Mononuclear cell (primary cell): ENCODE measurements around the gene ATP1A3. TPM values are rescaled to one million over a fixed set of nuclear protein-coding genes. Genes with fewer than 3 reads are reported as not detected.
"Not testable (repeated sequence)": the region's sequence is repeated elsewhere in the genome, so short reads cannot be mapped to it uniquely, and the experiment has no call there.

ENCODE experiments used
- H3K27me3 ChIP-seq: 2 replicates; pipeline ENCODE4 v1.6.0; 2011; ENCODE audit warnings: low read length, control low read depth; ENCODE audit not compliant: insufficient read depth
- H3K4me1 ChIP-seq: 2 replicates; pipeline ENCODE4 v1.5.1; 2011; ENCODE audit warnings: mild to moderate bottlenecking, low read length, control low read depth; ENCODE audit not compliant: insufficient read depth
- H3K4me3 ChIP-seq: 2 replicates; pipeline ENCODE4 v1.5.1; 2011; ENCODE audit warnings: mild to moderate bottlenecking, low read length, moderate library complexity
- H3K9me3 ChIP-seq: 2 replicates; pipeline ENCODE4 v1.5.1; 2011; ENCODE audit warnings: low read depth, mild to moderate bottlenecking, control low read depth, low read length
- total RNA-seq: library from RNA; depleted of rRNA; stranded (reverse); fragments of >200 nt; gene quantifications from one replicate; pipeline ENCODE4 v1.2.3, GENCODE V29; 2012

The ATP1A3 gene
- total RNA-seq, 1 donor: 1.7 TPM

DNA sequence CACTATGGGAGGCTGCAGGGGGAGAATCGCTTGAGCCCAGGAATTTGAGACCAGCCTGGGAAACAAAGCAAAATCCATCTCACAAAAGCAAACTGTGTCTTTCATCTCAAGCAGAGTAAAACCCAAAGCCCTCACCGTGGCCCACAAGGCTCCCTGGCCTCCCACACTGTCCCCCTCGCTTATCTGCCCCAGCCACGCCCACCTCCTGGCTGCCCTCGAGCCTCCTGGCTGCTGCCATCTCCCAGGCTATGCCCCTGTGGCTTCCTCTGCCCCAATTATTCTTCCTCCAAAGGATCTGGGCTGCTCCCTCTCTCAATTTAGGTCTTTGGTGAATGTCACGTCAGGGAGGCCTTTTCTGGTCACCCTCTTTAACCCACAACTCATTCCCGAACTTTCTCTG, 38.5 kb downstream of the ATP1A3 start:
- H3K9me3 ChIP-seq: no peaks in the 10 kb centered on the region
- no peaks in the 10 kb centered on the region for H3K27me3 ChIP-seq
- peaks cover 27% of the 10 kb centered on the region for H3K4me1 ChIP-seq
- no peak overlapping the region for H3K4me3 ChIP-seq

DNA sequence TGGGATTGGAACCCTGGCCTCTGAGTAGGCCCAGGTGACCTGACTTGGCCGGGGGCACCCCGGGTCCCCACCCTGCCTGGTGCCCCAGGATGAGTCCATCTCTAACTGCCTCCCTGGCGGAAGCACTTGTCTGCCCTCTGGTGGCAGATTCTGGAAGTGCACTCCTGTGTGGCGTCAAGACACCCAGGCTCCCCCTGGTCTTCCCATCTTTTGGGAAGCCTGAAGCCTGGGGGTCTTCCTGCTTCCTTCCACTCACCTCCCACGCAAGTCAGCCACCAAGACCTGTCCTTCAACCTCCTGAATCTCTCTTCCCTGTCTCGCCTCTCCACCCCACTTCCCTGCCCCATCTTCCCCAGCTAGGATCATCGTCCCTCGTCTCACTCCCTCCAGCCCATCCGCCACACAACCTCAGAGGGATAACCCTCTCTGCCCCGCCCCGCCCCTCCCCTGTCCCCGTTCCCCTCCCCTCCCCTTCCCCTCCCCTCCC, 42.3 kb downstream of the ATP1A3 start:
- H3K4me3 ChIP-seq: no peak overlapping the region
- H3K9me3 ChIP-seq: no peaks in the 10 kb centered on the region
- peaks cover 13% of the 10 kb centered on the region for H3K4me1 ChIP-seq
- H3K27me3 ChIP-seq: no peaks in the 10 kb centered on the region

DNA sequence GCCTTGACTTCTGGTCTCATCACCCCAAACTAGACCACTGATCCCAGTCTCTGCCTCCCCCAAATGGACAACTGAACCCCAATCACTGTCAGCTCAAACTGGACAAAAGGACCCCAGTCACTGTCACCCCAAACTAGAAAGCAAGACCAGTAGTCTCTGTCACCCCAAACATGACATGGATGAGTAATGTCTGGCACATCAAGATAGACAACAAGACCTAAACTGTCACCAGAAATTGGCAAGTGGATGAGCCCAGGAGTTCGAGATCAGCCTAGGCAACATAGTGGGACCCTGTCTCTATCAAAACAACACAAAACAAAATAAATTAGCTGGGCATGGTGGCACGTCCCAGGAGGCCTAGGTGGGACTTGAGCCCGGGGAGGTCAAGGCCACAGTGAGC, 46.9 kb downstream of the ATP1A3 start:
- Histone ChIP-seq H3K27me3 (no peaks in the 10 kb centered on the region), H3K4me1 (peaks cover 39% of the 10 kb centered on the region), H3K9me3 (no peaks in the 10 kb centered on the region), H3K4me3 (no peak overlapping the region)

DNA sequence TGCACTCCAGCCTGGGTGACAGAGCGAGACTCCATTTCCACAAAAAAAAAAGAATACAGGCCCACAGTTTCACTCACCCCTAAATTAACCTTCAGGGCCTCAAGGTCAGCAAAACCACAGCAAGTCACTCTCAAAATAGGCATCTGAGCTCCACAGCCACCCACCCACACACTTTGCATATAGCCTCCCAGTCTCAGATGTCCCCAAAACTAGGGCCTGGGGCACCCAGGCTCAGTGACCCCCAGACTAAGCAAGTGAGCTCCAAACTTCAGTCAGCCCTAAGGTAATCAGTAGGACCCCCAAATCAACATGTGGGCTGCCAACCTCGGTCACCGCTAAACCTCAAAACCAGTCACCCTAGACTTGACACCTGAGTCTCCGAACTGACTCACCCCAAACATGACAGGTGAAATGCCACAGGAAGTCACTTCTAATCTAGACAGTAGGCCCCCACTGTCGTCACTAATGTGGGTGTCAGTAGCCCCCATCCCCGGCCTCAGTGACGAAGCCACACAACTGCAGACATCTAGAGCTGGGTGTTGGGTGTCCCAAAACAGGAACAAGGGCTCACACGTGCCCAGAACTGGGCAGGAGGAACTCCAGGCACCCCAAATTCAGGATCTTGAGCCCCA, 48.8 kb downstream of the ATP1A3 start:
- Histone ChIP-seq H3K27me3 (peaks cover 10% of the 10 kb centered on the region), H3K4me3 (no peak overlapping the region), H3K4me1 (peaks cover 39% of the 10 kb centered on the region), H3K9me3 (no peaks in the 10 kb centered on the region)

DNA sequence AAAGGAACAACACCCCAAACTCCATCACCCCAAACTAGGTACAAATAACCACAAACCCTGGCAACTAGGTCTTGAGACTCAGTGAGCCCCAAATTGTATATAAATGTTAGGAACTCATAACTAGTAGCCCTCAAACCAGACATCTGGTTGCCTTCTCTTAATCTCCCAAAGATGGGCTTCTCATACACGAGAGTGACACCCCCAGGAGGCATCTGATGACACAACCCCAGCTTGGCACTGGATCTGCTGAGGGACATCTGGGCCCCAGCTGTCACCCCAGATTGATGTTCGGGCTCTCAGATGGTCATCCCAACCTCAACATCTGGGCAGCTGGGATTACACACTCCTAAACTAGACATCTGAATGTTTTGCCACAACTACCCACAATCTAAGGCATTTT, 49.7 kb downstream of the ATP1A3 start:
- Histone ChIP-seq H3K4me1 (peaks cover 43% of the 10 kb centered on the region), H3K4me3 (no peak overlapping the region), H3K27me3 (peaks cover 13% of the 10 kb centered on the region), H3K9me3 (no peaks in the 10 kb centered on the region)

DNA sequence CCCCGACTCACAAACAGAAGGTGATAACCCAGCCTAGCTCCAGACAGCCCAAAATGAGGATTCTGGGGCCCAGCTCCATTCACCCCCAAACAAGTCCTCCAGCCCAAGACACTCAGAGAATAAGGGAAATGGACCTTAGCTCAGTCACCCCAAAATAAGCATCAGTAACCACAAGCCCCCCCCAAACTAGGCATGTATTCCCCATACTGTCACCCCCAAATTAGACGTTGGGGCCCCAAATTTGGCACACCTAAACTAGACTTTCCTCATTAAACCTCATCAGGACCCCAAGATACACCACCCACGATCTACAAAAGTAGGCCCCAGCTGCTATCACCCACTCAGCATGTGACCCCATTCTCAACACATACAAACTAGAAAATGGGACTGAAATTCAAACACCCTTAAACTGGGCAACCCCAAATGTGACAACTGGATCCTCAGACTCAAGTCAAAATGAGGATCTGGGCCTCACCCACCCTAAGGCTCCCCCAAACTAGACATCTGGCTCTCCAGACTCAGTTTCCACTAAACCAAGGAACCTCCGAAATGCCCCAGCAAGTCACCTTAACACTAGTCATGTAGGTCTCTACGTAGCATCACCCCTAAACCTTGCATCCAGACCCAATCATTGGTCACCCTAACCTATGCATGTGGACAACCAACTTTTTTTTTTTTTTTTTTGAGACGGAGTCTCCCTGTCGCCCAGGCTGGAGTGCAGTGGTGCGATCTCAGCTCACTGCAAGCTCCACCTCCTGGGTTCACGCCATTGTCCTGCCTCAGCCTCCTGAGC, 52.4 kb downstream of the ATP1A3 start:
- H3K9me3 ChIP-seq: no peaks in the 10 kb centered on the region
- H3K4me1 ChIP-seq: peaks cover 36% of the 10 kb centered on the region
- no peak overlapping the region for H3K4me3 ChIP-seq
- H3K27me3 ChIP-seq: peaks cover 13% of the 10 kb centered on the region

DNA sequence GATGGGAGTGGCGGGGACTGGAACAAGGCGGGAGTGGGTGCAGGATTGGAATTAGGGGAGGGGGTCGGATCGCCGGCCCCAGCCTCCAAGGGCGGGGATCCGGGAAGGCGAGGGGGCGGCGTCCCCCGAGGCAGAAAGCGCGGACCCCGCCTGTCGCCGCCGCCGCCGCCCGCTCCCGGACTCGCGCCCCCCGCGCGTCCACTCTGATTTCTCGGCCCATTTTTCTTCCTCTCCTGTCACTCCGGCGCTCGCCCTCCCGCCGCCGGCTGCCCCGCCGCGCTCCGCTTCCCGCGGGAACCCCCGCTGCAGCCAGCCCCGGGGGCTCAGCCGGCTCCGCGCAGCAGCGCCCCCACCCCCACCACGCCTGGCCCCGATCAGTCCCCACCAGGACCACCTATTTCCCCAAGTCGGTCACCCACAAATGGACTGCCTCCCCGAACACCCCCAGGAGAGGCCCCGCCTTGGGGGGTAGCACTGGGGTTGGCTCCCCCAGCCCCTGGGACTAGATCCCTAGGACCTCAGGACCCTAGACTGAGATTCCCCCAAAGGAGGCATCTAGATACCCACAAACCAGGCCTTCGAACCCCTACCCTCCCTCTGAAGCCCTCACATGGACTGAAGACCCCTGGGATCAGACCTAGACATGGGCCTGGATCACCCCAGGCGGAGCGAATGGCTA, 53.2 kb downstream of the ATP1A3 start:
- H3K4me1 ChIP-seq: peaks cover 29% of the 10 kb centered on the region
- H3K27me3 ChIP-seq: peaks cover 13% of the 10 kb centered on the region
- no peak overlapping the region for H3K4me3 ChIP-seq
- no peaks in the 10 kb centered on the region for H3K9me3 ChIP-seq

DNA sequence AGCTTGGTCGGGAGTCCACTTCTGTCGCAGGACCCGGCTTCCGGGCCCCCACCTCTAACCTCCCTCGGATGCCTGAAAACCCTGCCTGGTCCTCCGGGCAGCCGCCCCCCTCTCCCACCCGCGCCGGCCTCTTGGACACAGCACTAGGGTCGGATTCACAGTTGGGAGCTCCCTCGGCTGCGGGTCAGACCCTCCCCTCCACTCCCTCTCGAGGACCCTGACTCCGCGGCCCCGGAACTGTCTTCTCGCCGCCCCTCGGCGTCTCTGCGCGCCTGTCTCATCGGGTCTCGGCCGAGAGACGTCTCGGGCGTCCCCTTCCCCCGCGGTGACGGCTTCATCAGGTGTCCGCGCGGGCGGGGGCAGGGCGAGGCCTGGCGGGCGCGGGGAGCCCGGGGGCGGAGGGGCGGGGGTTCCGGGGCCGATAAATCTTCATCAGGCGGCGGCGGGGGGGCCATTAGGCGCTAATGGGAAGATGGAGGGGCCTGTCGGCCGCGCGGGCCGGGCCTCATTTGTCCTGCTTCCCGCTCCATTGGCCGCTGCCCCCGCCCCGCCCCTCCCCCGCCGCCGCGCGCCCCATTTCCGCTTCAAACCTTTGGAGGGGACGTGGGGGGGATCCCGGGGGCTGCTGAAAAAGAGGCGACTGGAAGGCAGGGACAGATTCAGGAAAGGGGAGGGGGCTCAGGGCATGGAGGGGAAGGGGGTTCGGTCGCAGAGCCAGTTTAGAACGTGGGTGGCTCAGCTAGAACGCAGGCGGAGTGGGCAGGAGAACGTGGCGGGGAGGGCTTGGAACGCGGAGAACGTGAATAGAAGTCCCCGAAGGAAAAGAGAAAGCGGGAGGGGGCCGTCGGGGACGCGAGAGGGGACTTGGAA, 53.9 kb downstream of the ATP1A3 start:
- peaks cover 23% of the 10 kb centered on the region for H3K4me1 ChIP-seq
- H3K4me3 ChIP-seq: no peak overlapping the region
- peaks cover 13% of the 10 kb centered on the region for H3K27me3 ChIP-seq
- H3K9me3 ChIP-seq: no peaks in the 10 kb centered on the region

DNA sequence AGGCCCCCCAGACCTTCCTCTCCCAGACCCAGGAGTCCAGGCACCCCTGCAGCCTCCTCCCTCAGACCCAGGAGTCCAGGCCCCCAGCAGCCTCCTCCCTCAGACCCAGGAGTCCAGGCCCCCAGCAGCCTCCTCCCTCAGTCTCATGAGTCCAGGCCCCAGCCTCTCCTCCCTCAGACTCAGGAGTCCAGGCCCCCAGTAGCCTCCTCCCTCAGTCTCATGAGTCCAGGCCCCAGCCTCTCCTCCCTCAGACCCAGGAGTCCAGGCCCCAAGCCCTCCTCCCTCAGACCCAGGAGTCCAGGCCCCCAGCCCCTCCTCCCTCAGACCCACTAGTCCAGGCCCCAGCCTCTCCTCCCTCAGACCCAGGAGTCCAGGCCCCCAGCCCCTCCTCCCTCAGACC, 54.8 kb downstream of the ATP1A3 start:
- Histone ChIP-seq H3K27me3 (peaks cover 13% of the 10 kb centered on the region), H3K4me1 (peaks cover 23% of the 10 kb centered on the region)
- not testable (repeated sequence) for H3K9me3 ChIP-seq

DNA sequence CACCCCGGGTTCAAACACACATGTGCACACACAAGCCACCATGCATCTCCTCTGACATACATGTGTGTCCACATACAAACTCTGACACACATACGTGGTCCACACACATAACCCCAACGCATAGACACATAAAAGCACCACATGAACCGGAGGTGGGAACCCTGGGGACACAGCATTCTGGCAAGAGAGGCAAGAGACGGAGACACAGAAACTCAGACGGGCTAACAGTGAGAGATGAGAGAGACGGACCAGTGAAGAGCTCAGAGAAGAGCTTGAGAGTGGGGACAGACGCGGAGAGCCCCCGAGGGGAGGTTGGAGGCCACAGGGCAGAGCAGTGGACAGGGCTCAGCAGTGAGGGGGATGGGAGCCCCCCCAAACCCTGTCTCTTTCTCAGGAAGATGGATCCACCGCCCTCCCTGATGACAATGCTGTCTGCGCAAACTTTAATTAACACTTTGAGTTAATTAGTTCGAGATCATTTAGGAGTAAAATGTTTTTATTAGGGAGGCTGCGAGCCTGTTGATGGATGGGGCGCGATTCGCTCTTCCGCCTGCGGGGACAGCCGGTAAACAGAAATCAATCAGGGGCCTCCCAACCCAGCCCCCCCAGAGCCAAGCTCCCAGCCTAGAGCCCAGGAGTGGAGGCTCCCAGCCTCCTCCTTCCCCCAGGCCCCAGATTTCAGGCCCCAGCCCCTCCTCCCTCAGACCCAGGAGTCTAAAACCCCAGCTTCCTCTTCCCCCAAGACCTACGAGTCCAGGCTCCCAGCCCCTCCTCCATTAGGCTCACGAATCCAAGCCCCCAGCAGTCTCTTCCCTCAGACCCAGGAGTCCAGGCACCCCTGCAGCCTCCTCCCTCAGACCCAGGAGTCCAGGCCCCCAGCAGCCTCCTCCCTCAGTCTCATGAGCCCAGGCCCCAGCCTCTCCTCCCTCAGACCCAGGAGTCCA, 56.2 kb downstream of the ATP1A3 start:
- H3K4me3 ChIP-seq: no peak overlapping the region
- H3K9me3 ChIP-seq: no peaks in the 10 kb centered on the region
- H3K27me3 ChIP-seq: peaks cover 13% of the 10 kb centered on the region
- H3K4me1 ChIP-seq: peaks cover 22% of the 10 kb centered on the region

More for the DNA sequence above, 54.8 kb downstream of the ATP1A3 start:
- H3K4me3 ChIP-seq: not testable (repeated sequence)

DNA sequence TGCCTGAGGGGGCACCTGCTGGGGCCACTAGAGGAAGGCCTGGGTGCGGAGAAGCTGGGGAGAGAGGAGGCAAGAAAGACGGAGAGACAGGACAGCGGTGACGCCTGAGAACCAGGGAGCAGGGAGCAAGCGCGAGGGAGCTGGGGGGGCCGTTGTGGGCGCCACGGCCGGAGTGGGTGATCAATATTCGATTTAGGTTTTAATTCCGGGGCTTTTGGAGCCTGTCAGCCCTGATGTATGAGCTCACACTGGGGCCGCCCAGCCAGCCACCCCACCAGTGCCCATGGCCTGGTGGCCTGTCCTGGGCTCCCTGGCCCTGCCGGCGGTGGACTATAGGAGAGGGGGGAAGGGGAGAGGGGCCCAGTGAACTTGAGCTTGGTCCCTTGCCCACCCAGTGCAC, 57.1 kb downstream of the ATP1A3 start:
- H3K4me1 ChIP-seq: peaks cover 22% of the 10 kb centered on the region
- no peaks in the 10 kb centered on the region for H3K9me3 ChIP-seq
- H3K27me3 ChIP-seq: peaks cover 13% of the 10 kb centered on the region
- H3K4me3 ChIP-seq: no peak overlapping the region

DNA sequence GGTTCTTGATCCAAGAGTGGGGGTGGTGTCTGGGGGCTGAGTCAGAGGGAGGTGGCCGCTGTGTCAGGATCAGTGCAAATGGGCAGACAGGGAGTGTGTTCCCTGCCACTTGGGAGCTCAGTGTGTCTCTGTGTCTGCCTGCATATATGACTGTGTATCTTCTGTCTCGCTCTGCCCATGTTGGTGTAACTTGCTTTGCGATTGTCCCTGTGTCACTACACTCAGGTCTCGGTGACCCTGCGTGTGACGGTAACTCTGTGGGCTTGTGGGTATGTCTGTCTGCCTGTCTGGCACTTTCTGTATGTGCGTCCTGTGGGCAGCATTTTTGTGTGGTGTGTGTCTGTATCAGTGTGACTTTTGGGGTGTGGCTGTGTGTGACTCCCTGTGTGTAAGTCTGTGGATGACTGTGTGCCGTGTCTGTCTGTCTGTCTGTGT, 57.6 kb downstream of the ATP1A3 start:
- Histone ChIP-seq H3K4me1 (peaks cover 22% of the 10 kb centered on the region), H3K27me3 (peaks cover 10% of the 10 kb centered on the region), H3K9me3 (no peaks in the 10 kb centered on the region), H3K4me3 (no peak overlapping the region)

DNA sequence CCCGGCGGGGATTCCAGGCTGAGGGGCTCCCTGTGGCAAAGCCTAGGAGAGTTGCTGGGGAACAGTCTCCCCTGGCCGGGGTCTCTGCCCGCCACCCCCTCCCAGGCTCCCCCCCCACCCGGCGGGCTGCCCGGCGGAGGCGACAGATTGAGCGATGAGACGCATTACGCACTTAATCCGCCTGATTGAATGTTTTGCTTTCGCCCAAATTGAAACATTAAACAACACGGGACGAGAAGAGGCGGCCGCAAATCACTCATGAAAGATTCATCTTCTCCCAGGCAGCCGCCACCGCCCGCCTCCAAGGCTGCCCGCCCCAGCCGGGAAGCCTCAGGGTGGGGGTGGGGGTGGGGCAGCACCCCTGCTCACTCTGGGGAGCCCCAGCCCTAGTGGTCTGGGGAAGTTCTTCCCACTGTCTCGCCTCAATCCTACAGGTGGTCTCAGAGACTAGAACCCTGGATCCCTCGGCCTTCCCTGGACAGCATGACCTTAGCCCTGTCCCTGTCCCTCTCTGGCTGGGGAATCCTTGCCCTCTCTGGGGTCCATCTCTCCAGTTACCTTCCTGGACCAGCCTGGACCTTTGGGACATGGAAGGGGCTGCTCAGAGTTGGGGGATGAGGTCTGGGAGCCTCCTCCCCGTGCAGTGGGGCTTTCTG, 58.1 kb downstream of the ATP1A3 start:
- no peaks in the 10 kb centered on the region for H3K9me3 ChIP-seq
- H3K4me1 ChIP-seq: peaks cover 20% of the 10 kb centered on the region

More for the DNA sequence above, 58.1 kb downstream of the ATP1A3 start:
- Histone ChIP-seq H3K27me3 (peaks cover 10% of the 10 kb centered on the region), H3K4me3 (no peak overlapping the region)
